PC-3 (cell line): ENCODE data around the gene CLSTN1. TPM values are rescaled to one million over a fixed set of nuclear protein-coding genes. Genes with fewer than 3 reads are reported as not detected.

ENCODE experiments used
- ATAC-seq: fragments of 200-7000 bp; cut with Tn5 transposase; 2 replicates; pipeline ENCODE4 v1.9.1; 2020; ENCODE audit warnings: mild to moderate bottlenecking, moderate library complexity
- BruUV-seq: library from RNA; stranded (reverse); fragments of 400-500 nt; replicated peaks from 2 replicates; lab custom pipeline; 2021; lab: Mats Ljungman, UMichigan
- CTCF ChIA-PET: fragments of 300-600 bp; sonication (Branson Sonifier 250); formaldehyde crosslinking; loops from one replicate; lab custom pipeline; 2022; ENCODE audit warnings: antibody characterized with exemption; lab: Charles Lee
- POLR2A ChIA-PET: fragments of 300-600 bp; sonication (Branson Sonifier 250); formaldehyde crosslinking; loops from one replicate; lab custom pipeline; 2022; ENCODE audit warnings: antibody characterized with exemption; ENCODE audit not compliant: unreplicated experiment; lab: Charles Lee
- DNase-seq: peaks from one replicate; pipeline ENCODE4 v3.0.0-alpha.2; 2015
- H2AFZ ChIP-seq: fragments of 300-600 bp; sonication (generic); 2 replicates; pipeline ENCODE4 v1.6.0; 2016; ENCODE audit warnings: antibody characterized with exemption, low read length
- H3F3A ChIP-seq: fragments of 300-600 bp; sonication (generic); one replicate; pipeline ENCODE4 v1.6.0; 2017; ENCODE audit warnings: antibody characterized with exemption, low read length, control low read depth, mild to moderate bottlenecking; ENCODE audit not compliant: unreplicated experiment
- H3K27ac ChIP-seq: fragments of 300-600 bp; sonication (generic); 2 replicates; pipeline ENCODE4 v1.5.1; 2016; ENCODE audit warnings: mild to moderate bottlenecking, low read length
- H3K27me3 ChIP-seq: fragments of 300-600 bp; sonication (generic); 2 replicates; pipeline ENCODE4 v1.6.1; 2016; ENCODE audit warnings: low read length, mixed read lengths
- H3K36me3 ChIP-seq: fragments of 300-600 bp; sonication (generic); 2 replicates; pipeline ENCODE4 v1.6.1; 2016; ENCODE audit warnings: low read depth, mixed run types, low read length, mixed read lengths
- H3K4me1 ChIP-seq: fragments of 300-600 bp; sonication (generic); 2 replicates; pipeline ENCODE4 v1.5.1; 2016; ENCODE audit warnings: low read length; ENCODE audit not compliant: insufficient read depth
- H3K4me2 ChIP-seq: fragments of 300-600 bp; sonication (generic); 2 replicates; pipeline ENCODE4 v1.6.0; 2016; ENCODE audit warnings: low read length
- H3K4me3 ChIP-seq: fragments of 300-600 bp; sonication (generic); 2 replicates; pipeline ENCODE4 v1.5.1; 2016; ENCODE audit warnings: mild to moderate bottlenecking, low read length, mixed read lengths
- H3K79me2 ChIP-seq: fragments of 300-600 bp; sonication (generic); 2 replicates; pipeline ENCODE4 v1.6.1; 2017; ENCODE audit warnings: low read length, mixed read lengths
- H3K9ac ChIP-seq: fragments of 300-600 bp; sonication (generic); 2 replicates; pipeline ENCODE4 v1.6.0; 2016; ENCODE audit warnings: mild to moderate bottlenecking, low read length
- H3K9me2 ChIP-seq: fragments of 300-600 bp; sonication (generic); replicated peaks from 2 replicates; pipeline ENCODE4 v1.6.1; 2016; ENCODE audit warnings: mixed run types, low read length, mixed read lengths
- H3K9me3 ChIP-seq: fragments of 300-600 bp; sonication (generic); 2 replicates; pipeline ENCODE4 v1.6.1; 2016; ENCODE audit warnings: low read length, mixed read lengths
- H4K20me1 ChIP-seq: fragments of 300-600 bp; sonication (generic); 2 replicates; pipeline ENCODE4 v1.6.1; 2016; ENCODE audit warnings: low read length, mixed read lengths
- EZH2 ChIP-seq: fragments of 300-600 bp; sonication (generic); IDR thresholded peaks from one replicate; pipeline ENCODE4 v1.6.1; 2017; ENCODE audit warnings: antibody characterized with exemption, mild to moderate bottlenecking, low read length; ENCODE audit not compliant: unreplicated experiment
- EZH2phosphoT487 ChIP-seq: fragments of 300-600 bp; sonication (generic); IDR thresholded peaks from 2 replicates; pipeline ENCODE4 v1.6.1; 2018; ENCODE audit warnings: mild to moderate bottlenecking, antibody characterized with exemption, low read length, borderline replicate concordance
- intact Hi-C: fragments of 100-400 bp; cut with micrococcal nuclease; formaldehyde crosslinking; loops from 2 replicates; pipeline ENCODE4 v1.9.0; 2023
- total RNA-seq: library from RNA; depleted of rRNA; stranded (reverse); fragments of >200 nt; gene quantifications from 2 replicates; pipeline ENCODE4 v1.2.3, GENCODE V29; 2014
- TF ChIP-seq, protein P1 (sequence below): fragments of 300-600 bp; sonication (generic); conservative IDR thresholded peaks from 2 replicates; pipeline ENCODE4 v1.5.1; 2017; ENCODE audit warnings: antibody characterized with exemption, low read depth, mild to moderate bottlenecking, low read length

Gene CLSTN1
- total RNA-seq, 1 experiment from 2014 or later, result 98.3 TPM

DNA sequence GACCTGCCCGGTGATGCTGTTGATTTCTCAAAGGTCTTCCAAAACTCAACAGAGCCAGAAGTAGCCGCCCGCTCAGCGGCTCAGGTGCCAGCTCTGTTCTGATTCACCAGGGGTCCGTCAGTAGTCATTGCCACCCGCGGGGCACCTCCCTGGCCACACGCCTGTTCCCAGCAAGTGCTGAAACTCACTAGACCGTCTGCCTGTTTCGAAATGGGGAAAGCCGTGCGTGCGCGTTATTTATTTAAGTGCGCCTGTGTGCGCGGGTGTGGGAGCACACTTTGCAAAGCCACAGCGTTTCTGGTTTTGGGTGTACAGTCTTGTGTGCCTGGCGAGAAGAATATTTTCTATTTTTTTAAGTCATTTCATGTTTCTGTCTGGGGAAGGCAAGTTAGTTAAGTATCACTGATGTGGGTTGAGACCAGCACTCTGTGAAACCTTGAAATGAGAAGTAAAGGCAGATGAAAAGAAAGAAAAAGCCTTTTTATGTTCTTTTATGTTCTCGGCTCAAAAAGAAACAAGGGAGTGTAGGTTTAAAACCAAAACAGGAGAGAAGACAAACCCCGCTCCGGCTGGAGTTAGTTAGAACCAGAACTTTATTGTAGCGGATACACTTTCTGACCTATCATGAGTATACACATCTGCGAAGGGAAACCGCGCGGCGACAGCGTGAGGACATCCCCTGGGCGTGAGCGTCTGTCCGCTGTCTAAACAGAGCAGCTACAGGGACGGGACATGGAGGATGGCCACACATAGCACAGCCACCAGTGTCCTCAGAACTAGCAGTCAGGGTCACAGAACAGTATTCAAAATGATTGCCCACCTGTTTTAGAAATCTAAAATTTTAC lies 95.1 kb downstream of the CLSTN1 start:
- TF ChIP-seq EZH2, result no peak
- TF ChIP-seq, protein P1, sequence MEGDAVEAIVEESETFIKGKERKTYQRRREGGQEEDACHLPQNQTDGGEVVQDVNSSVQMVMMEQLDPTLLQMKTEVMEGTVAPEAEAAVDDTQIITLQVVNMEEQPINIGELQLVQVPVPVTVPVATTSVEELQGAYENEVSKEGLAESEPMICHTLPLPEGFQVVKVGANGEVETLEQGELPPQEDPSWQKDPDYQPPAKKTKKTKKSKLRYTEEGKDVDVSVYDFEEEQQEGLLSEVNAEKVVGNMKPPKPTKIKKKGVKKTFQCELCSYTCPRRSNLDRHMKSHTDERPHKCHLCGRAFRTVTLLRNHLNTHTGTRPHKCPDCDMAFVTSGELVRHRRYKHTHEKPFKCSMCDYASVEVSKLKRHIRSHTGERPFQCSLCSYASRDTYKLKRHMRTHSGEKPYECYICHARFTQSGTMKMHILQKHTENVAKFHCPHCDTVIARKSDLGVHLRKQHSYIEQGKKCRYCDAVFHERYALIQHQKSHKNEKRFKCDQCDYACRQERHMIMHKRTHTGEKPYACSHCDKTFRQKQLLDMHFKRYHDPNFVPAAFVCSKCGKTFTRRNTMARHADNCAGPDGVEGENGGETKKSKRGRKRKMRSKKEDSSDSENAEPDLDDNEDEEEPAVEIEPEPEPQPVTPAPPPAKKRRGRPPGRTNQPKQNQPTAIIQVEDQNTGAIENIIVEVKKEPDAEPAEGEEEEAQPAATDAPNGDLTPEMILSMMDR, result no peak
- no peak for TF ChIP-seq EZH2phosphoT487
- no peak overlapping the region for H3K4me2 ChIP-seq
- no peaks in the 10 kb centered on the region for H3K79me2 ChIP-seq
- no TSS peak for BruUV-seq
- ChIA-PET POLR2A (no interaction called here), CTCF (no interaction called here)
- ATAC-seq (no peak), DNase-seq (no peak)
- H2AFZ ChIP-seq, result no peak overlapping the region
- no peaks in the 10 kb centered on the region for H4K20me1 ChIP-seq
- H3K9ac ChIP-seq, result no peak overlapping the region
- no peaks in the 10 kb centered on the region for H3K27me3 ChIP-seq
- H3K36me3 ChIP-seq, result peaks cover 29% of the 10 kb centered on the region
- no peaks in the 10 kb centered on the region for H3K9me3 ChIP-seq
- no peaks in the 10 kb centered on the region for H3F3A ChIP-seq
- H3K4me1 ChIP-seq, result no peaks in the 10 kb centered on the region
- no peak overlapping the region for H3K27ac ChIP-seq
- H3K9me2 ChIP-seq, result no peaks in the 10 kb centered on the region
- H3K4me3 ChIP-seq, result no peak overlapping the region
- intact Hi-C loops, result no loop called here

DNA sequence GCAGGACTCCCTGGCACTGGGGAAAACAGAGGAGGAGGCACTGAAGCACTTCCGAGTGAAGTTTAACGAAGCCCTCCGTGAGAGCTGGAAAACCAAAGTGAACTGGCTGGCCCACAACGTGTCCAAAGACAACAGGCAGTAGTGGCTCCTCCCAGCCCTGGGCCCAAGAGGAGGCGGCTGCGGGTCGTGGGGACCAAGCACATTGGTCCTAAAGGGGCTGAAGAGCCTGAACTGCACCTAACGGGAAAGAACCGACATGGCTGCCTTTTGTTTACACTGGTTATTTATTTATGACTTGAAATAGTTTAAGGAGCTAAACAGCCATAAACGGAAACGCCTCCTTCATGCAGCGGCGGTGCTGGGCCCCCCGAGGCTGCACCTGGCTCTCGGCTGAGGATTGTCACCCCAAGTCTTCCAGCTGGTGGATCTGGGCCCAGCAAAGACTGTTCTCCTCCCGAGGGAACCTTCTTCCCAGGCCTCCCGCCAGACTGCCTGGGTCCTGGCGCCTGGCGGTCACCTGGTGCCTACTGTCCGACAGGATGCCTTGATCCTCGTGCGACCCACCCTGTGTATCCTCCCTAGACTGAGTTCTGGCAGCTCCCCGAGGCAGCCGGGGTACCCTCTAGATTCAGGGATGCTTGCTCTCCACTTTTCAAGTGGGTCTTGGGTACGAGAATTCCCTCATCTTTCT lies 96.7 kb downstream of the CLSTN1 start:
- POLR2A ChIA-PET, result no interaction called here
- Histone ChIP-seq H3K9me3 (no peaks in the 10 kb centered on the region), H3K9ac (no peak overlapping the region), H3K4me2 (no peak overlapping the region), H3K27ac (no peak overlapping the region), H3K79me2 (no peaks in the 10 kb centered on the region), H3K4me3 (no peak overlapping the region), H3F3A (no peaks in the 10 kb centered on the region), H3K9me2 (no peaks in the 10 kb centered on the region), H4K20me1 (no peaks in the 10 kb centered on the region), H2AFZ (no peak overlapping the region), H3K4me1 (no peaks in the 10 kb centered on the region), H3K27me3 (no peaks in the 10 kb centered on the region), H3K36me3 (peaks cover 27% of the 10 kb centered on the region)
- intact Hi-C loops, result no loop called here
- ATAC-seq, result no peak
- no TSS peak for BruUV-seq
- CTCF ChIA-PET, result no interaction called here
- no peak for TF ChIP-seq EZH2
- TF ChIP-seq, protein P1, result no peak
- TF ChIP-seq EZH2phosphoT487, result no peak
- no peak for DNase-seq
